RWPE1 (cell line): ENCODE data around the gene KDM5D.

Source experiments
- CTCF ChIA-PET: fragments of 350-600 bp; sonication (Branson Sonifier 250); formaldehyde crosslinking; extraction: SDS; loops from one replicate; lab custom pipeline; 2021; lab: Yijun Ruan, JAX
- POLR2A ChIA-PET: fragments of 400-600 bp; formaldehyde crosslinking; extraction: SDS; loops from one replicate; lab custom pipeline; 2020; ENCODE audit warnings: antibody characterized with exemption; ENCODE audit not compliant: low non-redundant PET; lab: Yijun Ruan, JAX
- DNase-seq: peaks from one replicate; pipeline ENCODE4 v3.0.0; 2012; ENCODE audit warnings: low spot score
- H3K27ac ChIP-seq: fragments of 450-650 bp; 2 replicates; pipeline ENCODE4 v1.5.1; 2017
- TF ChIP-seq, protein P1 (sequence below): fragments of 450-650 bp; conservative IDR thresholded peaks from 2 replicates; pipeline ENCODE4 v1.5.1; 2017; ENCODE audit warnings: low read depth, mild to moderate bottlenecking

The KDM5D gene

DNA sequence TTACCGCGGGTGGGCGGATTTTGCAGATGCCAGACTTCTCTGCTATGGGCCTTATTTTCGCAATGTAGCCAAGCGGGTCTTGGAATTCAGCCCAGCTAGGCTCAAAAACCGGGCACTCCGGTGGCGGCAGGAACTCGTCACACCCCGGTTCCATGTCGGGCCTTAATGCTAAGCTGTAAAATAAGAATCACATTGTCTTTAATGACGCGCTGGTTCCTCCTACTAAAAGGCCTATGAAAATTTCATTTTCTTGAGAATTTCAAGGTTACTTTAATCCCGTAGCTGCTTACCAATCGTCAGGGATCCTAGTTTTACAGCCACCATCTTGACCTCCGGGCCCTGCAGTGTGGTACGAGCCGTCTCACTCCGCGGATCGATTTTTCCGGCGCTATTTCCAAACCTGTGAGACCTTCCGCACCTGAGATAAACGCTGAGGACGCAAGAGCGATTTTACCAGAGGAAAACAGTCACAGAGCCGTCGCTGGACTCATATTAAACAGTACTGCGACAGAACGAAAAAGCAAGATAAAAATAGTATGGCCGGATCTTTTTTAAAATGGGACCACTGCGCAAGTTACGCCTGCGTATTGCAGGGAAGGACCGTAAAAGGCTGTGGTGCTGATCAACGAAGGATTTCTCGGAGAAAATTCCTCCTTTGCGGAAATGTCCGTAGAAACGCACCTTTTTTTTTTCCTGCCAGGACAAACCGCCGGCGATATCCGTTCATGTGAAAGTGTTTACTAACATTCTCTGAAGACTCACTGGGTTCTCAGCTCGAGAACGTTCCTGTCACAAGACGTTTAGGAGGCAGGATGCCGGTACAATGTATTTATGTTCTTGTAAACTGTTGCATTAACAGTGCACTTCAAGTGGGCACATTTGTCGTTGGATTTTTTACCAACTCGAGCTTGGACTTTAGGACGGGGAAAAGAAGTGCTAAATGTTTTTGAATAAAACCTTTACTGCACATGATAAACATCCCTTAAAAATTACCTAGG is at the start of gene KDM5D:
TSS of gene KDM5D (minus strand) at position 346 of the 998 bp plus-strand sequence. CDS start at position 154, 192 bp downstream.
- CTCF ChIA-PET, result no interaction called here
- TF ChIP-seq, protein P1, sequence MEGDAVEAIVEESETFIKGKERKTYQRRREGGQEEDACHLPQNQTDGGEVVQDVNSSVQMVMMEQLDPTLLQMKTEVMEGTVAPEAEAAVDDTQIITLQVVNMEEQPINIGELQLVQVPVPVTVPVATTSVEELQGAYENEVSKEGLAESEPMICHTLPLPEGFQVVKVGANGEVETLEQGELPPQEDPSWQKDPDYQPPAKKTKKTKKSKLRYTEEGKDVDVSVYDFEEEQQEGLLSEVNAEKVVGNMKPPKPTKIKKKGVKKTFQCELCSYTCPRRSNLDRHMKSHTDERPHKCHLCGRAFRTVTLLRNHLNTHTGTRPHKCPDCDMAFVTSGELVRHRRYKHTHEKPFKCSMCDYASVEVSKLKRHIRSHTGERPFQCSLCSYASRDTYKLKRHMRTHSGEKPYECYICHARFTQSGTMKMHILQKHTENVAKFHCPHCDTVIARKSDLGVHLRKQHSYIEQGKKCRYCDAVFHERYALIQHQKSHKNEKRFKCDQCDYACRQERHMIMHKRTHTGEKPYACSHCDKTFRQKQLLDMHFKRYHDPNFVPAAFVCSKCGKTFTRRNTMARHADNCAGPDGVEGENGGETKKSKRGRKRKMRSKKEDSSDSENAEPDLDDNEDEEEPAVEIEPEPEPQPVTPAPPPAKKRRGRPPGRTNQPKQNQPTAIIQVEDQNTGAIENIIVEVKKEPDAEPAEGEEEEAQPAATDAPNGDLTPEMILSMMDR, result no peak
- no peak within 1 kb of the TSS for H3K27ac ChIP-seq
- POLR2A ChIA-PET, result no interaction called here
- no peak for DNase-seq

DNA sequence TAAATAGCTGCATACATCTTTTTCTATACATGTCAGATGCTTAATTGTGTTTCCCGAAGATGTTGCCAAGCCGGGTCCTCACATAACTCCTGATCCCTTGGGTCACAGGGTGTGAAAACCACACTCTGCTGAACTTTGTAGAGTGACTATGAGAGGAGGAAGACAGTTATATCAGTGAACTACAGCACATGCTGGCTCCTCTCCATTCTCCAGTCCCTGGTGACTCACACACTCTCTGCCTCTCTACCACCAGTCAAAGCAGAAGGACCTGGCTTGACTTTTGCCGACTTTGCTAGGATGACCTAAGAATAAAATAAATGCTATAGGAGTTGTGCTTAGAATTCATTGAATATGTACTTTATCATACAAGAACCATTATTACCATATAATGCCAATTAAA is 23.8 kb upstream of the KDM5D start:
- H3K27ac ChIP-seq, result no peak overlapping the region
- no peak for DNase-seq
- CTCF ChIA-PET, result no interaction called here
- POLR2A ChIA-PET, result no interaction called here
- TF ChIP-seq, protein P1, result no peak

DNA sequence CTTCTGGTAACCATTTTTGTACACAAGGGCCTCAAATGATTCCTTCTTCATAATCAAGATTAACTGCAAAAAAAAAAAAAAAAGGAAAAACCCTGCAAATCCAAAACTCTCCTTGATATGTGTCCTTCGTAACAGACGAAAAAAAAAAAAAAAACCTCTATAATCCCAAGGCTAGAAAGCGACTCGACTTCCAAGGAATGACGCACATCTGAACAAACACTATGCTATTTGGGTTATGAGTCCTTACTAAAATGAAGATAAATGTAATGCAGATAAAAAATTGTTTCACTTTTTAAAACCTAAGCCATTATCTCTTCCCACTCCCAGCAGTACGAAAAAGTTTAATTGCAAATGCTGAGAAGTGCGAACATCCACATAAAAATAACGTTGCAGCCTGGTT is 1.2 kb downstream of the KDM5D start:
- DNase-seq, result no peak
- H3K27ac ChIP-seq, result no peak overlapping the region
- CTCF ChIA-PET, result no interaction called here
- POLR2A ChIA-PET, result no interaction called here
- TF ChIP-seq, protein P1, result no peak

DNA sequence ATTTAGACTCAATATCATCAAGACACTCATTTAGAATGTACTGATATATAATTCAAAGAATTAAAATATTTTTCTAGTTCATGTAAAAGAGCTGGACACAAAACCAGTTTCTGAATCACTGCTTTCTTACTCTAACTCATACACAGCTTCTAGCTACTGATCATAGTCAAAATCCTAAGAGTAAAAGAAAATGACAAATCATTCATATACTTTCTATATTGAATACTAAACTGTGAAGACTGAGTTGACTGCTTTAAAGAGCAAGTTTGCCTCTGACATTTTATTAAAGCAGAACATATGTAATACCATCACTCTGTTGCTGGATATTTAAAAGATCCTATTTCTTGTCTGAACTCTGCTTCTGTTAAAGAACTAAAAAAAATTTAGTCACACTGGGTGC is 2.4 kb downstream of the KDM5D start:
- no peak overlapping the region for H3K27ac ChIP-seq
- no peak for DNase-seq
- CTCF ChIA-PET, result no interaction called here
- POLR2A ChIA-PET, result no interaction called here
- TF ChIP-seq, protein P1, result no peak

DNA sequence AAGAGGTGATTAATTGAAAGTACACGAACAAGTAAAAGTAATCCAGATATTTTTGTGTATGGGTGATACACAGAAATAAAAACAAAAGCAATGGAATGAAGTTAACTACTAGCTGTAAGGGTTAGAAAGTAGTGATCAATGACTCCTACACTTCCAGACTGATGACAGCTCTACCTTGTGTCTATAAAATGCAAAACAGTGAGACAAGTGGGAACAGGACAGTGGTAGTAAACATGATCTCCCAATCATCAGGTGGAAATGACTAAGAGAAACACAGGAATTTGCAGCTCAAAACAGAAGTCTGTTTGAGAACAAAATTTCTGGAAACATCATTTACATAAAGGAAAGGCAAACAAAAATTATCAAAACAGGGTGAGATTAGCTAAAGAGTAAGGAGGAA is 10.1 kb downstream of the KDM5D start:
- no peak overlapping the region for H3K27ac ChIP-seq
- ChIA-PET CTCF (no interaction called here), POLR2A (no interaction called here)
- no peak for DNase-seq
- TF ChIP-seq, protein P1, result no peak

DNA sequence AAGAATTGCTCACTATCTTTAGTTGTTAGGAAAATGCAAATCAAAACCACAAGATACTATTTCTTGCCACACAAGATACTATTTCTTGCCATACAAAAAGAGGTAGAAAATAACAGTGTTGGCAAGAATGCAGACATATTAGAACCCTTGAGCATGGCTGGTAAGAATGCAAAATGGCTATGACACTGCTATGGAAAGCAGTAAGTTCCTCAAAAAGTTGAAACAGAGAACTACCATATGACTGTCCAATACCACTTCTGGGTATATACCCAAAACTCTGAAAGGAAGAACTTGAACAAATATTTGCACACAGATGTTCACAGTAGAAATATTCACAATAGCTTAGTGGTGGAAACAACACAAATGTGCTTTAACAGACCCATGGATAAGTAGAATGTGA is 26.6 kb downstream of the KDM5D start:
- CTCF ChIA-PET, result no interaction called here
- no peak for DNase-seq
- no peak overlapping the region for H3K27ac ChIP-seq
- TF ChIP-seq, protein P1, result no peak
- POLR2A ChIA-PET, result no interaction called here
